GM18909 (cell line): ENCODE measurements around the gene AGPAT2.

ENCODE experiments used
- ATAC-seq: cut with Tn5 transposase; IDR thresholded peaks from one replicate; pipeline ENCODE4 v1.9.1; 2021; ENCODE audit warnings: mild to moderate bottlenecking; ENCODE audit not compliant: unreplicated experiment, poor library complexity

AGPAT2 gene

DNA sequence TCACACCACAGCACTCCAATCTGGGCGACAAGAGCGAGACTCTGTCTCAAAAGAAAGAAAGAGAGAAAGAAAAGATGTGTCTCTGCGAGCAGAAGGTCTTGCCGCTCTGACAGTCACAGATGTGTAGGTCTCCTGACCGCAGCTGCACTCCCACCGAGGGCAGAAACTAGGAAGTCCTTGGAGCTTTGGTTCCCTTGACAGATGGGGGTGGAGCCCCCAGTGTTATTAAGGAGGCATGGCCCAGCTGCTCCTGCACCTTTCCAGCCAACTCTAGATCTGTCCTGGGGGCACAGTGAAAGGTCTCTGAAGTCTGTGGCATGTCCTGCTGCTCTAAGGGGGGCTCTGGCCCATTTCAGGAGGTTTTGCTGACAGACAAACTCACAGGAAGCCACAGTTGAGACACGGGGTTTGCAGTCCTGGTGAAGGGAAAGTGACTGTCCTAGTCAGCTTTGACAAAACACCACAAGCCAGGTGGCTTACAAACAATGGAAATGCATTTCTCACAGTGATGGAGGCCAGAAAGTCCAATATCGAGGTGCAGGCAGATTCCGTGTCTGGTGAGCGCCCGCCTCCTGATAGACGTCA, 16.1 kb upstream of the AGPAT2 start:
- no peak for ATAC-seq

DNA sequence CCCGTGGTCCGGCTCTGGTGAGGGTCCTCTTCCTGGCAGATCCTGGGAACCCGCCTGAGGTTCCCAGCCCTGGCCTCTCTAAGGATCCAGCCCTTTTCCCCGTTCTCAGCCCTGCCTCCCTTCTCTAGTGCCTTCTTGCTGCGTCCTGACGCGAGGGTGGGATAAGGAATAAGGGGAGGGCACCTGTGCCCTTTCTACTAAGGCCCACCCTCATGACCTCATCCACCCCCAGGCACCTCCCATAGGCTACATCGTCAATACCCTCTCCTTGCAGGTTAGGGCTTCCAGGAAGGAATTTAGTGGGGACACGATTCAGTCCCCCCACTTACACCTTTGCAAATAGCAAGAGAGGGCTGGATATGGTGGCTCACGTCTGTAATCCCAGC, 14.4 kb upstream of the AGPAT2 start:
- ATAC-seq, result no peak

DNA sequence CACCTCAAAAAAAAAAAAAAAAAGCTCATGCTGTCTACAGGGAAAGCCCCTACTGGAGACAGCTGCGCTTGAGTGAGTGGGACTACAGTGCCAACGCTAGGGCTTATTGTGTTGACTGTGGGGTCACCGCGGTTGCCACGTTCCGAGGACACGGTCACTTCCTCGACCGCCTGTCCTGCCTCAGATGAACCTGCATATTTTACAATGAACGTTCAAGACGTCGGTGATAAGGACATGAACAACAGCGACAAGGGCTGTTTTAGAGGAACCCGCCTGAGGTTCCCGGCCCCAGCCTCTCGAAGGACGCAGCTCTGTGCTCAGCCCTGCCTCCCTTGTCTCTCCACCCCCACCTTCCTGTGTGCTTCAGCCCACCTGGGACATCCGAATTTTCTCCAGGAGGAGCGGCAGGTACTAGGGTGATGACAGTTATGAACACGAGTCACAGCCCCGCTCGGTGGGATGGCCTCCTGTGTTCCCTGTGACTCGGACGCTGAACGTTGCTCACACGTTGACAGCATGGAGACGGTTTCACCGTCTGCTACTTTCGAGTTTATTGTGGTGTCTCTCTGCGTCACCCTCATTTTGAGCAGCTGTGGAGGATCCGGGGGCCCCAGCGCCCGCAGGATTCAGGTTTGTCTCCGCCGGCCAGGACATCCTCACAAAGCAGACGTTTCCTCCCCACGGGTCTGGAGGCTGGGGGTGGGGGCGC, 13.9 kb upstream of the AGPAT2 start:
- ATAC-seq, result peak; percentile 60

DNA sequence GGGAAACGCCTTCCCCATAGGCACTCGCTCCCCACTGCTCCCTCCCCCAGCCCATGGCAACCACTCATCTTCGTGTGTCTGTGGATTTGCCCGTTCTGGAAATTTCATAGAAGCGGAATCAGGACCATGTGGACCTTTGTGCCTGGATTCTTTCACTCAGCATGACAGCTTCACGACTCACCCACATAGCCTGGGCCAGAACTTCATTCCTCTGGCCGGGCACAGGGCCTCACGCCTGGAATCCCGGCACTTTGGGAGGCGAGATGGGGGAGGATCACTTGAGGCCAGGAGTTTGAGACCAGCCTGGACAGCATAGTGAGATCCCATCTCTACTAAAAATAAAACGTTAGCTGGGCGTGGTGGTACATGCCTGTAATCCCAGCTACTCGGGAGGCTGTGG, 13.0 kb upstream of the AGPAT2 start:
- no peak for ATAC-seq

DNA sequence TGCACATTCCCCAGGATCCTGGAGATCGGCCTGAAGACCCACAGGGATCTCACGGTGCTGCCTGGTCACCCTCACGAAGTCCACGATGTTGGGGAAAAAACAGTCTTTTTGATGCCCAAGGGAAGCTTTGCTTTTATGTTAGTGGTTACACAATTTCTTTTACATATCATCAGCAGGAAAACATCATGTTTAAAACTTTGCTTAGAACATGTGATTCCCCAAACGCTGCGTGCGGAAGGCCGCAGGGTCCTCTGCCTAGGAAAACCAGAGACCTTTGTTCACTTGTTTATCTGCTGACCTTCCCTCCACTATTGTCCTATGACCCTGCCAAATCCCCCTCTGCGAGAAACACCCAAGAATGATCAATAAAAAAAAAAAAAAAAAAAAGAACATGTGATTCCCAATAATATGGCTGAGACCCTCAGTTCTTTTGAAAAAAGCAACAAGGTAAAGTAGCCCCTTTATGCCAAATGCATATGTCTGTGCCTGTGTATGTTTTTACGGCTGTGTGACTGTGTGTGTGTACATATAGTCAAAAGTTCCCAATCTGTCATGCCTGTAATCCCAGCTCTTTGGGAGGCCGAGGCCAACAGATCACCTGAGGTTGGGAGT, 11.5 kb upstream of the AGPAT2 start:
- no peak for ATAC-seq

DNA sequence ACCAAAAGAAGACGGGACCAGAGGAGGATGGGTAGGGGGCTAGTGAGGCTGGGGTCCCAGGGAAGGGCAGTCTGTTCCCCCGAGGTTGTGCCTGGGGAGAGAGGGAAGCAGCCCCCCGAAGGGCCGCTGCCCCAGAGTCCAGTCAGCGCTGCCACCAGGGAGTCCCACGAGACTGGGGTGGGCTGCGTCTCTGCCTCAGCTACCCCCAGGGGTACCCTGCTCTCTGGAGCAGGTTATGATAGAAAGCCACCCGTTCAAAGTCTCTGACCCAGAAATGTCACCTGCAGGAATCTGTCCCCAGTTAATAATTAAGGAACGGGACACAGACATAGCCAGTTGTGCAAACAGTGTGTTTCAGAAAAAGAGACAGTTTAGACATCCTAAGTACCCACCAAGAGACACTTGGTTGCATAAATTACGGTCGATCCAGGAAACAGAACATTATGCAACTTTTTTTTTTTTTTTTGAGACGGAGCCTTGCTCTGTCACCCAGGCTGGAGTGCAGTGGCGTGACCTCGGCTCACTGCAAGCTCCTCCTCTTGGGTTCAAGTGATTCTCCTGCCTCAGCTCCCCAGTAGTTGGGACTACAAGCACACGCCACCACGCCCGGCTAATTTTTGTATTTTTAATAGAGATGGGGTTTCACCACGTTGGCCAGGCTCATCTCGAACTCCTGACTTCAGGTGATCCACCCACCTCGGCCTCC, 10.7 kb upstream of the AGPAT2 start:
- no peak for ATAC-seq

DNA sequence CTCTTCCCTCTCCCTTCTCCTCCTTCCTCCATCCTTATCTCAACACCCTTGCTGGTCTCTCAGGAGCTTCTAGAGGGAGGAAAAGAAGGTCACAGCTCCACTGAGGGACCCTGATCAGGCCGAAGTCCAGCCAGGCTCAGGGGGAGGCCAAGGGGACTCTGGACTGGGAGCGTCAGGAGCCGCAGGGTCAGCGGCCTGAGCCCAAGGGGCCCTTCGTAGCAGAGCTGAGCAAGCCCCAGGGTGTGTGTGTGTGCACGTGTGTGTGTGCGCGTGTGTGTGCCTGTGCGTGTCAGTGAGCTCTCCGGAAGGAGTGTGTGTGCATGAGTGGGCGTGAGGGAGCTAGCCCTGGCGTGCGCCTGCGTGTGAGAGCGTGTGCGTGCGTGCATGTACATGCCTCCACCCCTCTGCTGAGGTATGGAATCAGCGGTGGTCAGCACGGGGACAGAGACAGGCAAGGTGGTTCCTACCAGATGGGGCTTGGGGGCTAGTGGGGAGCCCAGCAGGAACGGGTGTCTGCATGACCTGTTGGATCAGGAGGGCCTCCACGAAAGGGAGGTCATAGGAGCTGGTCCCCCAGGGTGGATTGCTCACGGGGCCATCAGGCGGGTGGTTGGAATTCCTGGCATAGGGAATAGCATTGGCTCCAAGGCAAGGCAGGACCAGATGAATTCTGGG, 10.0 kb upstream of the AGPAT2 start:
- ATAC-seq, result no peak

DNA sequence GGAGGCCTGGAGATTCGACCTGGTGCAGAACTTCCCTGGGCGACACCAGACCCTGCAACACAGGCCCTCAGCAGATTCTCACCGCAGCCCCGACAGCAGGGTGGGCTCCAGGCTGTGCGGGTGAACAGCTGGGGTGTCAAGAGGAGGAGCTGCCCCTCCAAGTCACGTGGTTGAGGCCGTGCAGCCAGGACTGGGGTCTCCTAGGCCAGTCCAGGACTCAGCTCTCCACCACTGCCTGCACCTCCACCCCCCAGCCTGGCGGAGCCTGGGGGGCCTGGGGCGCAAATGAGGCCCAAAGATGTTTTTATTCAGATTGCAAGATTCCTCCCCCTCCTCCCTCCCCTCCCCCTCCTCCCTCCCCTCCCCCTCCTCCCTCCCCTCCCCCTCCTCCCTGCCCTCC, 9.2 kb upstream of the AGPAT2 start:
- no peak for ATAC-seq

DNA sequence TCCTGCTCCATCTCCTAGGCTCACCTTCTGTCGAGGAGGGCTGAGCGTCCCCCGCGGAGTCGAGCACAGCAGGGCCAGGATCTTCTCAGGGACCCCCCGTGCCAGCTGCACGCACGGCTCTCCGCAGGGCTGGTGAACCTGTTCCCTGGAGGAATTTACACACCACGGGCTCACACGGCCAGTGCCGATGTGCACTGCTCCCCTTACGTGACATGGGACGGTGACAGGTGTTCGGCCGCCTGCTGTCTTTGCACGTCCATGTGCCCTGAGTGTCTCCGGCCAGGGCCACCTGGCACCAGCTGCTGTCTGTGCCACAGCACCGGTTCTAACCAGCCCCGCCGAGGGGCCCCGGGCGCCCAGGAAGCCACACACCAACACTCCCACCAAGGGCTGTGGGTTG, 8.7 kb upstream of the AGPAT2 start:
- ATAC-seq, result no peak

DNA sequence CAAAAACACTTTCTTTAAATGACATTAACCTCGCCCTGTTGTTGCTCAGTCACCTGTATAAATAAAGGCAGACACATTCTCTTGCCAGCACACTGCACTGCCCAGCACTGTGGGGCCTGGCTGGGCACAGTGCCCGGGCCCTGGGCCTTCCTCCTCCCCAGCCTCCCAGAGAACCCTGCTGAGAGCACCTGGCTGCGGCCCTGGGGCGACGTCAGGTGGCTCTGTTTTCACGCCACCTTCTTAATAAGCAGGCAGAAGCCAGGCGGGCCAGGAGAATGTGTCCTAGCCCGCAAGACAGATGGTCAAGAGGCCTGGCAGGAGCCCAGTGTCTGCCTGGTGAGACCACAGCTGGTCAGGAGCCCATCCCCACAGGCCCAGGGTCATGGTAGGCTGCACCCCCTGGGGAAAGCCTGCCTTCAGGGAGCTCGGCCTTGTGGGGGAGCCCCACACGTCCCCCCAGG, 8.2 kb upstream of the AGPAT2 start:
- ATAC-seq, result no peak

DNA sequence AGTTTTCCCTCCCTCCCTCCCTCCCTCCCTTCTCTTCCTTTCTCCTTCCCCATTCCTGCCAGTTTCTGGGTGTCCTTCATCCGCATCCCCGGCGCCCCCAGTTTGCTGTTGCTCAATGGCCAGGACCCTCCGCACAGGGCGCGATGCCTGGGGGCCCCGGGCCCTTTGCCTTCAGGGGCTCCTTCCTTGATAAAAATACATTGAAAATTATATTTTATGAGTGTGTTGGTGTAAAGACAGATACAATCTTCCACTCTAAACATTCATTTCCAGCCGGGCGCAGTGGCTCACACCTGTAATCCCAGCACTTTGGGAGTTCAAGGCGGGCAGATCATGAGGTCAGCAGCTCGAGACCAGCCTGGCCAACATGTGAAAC, 7.6 kb upstream of the AGPAT2 start:
- no peak for ATAC-seq

DNA sequence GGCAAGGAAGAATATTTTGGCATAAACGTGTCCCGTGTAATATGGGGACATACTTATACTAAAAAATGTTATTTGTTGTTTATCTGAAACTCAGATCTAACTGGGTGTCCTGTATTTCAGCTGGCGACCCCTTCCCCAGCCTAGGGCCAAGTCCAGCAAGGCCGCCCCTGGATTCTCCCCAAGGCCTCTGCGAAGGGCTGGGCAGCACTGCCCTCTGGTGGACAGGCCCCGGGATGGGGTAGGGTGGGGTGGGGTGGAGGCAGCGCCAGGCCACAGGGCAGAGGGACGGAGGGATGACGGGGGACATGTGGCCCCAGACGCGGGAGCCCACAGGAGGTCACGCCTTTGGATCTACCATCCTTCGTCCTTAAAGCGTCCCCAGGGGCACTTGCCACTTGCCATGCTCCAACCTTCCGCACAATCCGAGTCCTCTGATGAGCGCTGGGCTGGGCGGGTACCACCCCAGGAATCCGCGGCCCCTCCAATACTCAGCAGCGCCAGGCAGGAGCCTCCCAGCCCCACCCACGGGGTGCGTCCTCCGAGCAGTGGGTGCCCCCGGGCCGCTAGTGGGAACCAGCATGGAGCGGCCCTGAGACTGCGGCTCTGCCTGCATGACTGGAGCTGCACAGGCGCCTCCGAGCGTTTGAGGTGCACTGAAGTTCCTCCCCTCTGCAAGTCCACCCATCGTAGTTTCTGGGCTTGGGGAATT, 7.1 kb upstream of the AGPAT2 start:
- ATAC-seq, result no peak

DNA sequence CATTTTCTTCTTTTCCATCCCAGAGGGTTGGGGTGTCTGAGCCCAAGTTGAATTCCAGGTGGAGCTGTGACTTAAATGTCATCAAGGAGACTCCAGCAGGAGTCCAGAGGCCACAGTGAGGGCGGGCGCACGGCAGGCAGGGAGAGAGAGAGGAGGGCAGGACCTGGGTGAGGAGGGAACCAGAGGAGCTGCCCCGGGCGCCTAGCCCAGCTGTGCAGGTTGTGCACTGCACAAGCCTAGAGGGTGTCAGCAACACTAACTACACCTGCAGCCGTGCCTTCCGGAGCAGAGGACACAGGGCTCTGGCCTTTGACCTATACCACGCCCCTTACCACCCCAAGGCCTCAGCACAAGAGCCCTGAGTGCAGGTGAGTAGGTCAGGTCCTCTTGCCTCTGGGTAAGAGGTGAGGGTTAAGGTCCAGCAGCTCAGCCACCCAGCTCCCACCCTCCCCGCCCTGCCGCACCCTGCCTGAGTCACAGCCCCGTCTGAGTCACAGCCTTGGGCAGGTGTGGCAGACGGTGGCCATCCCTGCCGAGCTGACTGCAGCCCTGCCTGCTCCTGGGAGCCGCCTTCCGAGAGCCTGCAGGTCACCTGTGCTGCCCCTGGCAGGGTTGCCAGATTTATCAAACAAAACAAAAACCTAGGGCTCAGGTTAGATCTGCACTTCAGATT, 6.4 kb upstream of the AGPAT2 start:
- ATAC-seq, result no peak

DNA sequence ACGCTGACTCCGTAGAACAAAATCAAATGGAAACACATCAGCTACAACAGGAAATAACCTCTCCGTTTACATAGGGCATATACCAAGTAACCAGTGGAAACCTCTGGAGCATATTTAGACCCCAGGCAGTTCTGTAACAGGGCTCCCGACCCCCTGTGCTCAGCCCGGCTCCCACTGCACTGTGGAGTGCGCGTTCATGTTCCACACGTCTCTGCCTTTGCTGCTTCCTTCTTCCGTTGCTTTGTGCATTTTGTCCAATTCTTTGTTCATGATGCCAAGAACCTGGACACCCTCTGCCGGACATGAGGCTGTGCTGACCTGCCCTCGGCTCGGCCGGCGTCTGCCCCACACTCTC, 5.9 kb upstream of the AGPAT2 start:
- no peak for ATAC-seq

DNA sequence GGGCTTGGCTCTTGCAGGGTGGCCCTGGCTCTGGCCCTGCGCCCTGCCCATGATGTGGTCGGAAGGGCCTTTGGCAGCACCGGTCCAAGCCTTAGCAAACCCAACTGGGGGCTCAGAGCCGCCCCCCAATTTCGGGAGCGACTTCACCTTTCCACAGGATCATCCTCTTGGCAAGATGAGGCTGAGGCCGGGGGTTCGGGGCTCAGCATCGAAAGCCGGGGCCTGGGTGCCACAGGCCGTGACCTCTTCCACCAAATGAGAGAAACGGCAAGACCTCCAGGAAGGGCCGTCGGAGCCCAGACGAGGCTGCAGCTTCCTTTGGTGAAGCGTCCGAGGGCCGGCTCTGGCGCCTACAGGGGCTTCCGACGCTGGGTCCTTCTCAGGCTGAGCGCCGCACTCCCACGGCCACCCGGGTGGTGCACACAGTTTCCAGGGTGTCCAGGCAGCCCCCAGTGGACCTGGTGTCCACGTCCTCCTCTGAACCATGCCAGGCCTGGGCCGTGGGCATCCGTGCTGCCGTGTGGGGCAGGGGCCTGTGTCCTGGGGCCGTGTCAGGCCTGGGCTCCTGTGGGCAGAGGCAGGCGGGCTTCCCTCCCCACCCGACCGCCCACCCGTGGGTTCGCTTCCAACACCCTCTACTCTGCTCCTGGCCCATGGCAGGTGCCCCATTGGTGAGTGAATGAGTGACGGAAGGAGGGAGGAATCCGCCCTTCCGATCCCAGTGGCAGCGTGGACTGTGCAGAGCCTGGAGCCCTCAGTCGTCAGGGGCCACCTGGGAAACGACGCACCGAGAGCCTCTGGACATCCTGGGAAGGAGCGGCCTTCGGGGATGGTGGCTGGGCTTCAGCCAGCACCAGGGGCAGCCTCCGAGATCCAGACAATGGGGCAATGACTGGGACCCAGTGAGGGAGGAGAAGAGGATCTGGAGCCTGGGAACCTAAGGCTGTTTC, 5.2 kb upstream of the AGPAT2 start:
- no peak for ATAC-seq

DNA sequence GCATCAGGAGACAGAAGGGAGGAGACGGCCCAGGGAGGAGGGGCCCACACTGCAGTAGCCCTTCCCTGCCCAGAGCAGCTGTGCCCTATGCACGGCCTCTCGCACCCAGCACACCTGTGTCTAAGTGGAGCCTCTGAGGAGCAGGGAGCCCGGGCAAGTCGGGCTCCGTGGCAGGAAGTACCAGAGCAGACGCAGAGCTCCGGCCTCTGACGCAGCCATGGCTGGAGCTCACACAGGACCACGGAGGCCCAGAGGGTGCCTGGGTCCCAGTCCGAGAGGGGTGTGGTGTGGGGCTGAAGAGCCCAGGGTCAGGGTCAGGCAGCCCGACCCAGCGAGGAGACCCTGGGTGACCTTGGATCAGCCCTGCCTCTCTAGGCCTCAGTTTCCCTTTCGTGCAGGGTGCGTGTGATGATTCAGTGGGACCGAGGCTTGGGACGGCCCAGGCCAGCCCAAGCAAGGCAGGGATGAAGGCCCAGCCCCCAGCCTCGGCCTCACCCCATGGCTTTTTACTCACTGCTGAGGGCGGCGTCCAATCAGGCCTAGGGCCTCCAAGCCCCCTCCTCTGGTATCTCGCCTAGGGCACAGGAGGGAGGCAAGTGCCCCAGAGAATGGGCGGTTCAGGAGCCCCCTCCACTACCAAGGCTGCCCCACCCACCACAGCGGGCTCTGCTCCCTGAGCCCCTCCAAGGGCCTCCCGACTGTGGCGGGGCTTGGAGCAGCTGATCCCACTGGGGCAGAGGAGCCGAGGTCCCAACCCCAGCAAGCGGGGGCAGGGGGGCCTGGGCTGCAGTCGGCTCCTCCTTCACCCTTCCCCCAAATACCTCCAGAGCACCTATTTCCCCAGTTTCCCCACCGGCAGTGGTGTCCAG, 4.3 kb upstream of the AGPAT2 start:
- ATAC-seq, result no peak

DNA sequence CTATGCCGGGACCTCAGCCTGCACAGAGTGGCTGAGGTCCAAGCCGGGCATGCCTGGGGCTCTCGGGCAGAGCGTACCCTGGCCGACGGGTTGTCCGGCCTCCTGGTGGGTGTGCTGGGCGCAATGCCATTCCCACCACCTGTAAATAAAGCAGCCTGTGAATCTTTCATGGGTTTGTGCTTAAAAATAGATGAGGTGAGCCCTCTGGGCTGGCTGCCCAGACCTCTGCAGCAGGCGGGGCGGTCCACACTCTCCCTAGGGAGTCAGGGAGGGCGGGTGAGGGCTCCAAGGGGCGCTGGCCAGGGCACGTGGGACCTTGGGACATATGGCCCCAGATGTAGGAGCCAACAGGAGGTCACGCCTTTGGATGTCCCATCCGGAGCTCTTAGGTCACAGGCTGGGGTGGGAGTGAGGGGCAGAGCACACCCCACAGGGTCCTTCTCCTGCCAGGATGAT, 3.6 kb upstream of the AGPAT2 start:
- ATAC-seq, result no peak
